ENCODE data around the gene CDH23.

CDH23 gene

GRCh38 chr10:71480662-71481061, 83.9 kb downstream of the CDH23 start:
- no peak for DNase-seq (ENCODE audit: extremely low read depth in 1 of 2, low read depth in 1 of 2)

- DNase-seq (ENCODE audit: extremely low read depth in 1 of 2, low read depth in 1 of 2): no peak
Measured at GRCh38 chr10:71481746-71482410, 85.2 kb downstream of the CDH23 start.

DNA sequence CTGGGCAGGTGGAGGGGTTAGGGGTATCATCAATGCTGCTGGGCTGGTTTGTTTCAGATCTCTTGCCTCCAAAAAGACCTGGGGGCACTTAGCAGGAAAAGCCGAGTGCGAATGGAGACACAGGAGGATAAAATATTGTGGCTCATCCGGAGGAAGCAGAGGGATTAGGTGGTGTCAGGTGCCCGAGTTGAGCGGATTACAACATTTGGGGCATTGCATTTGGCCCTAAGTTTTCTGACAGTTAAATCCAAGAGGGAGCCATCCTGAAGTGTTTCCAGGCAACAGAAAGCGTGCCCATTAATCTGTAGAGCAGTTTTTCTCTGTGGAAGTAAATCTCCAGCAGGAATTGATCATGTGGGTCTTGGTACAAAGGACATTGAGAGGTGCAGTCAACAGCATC, 85.9 kb downstream of the CDH23 start:
- no peak for DNase-seq (ENCODE audit: extremely low read depth in 1 of 2, low read depth in 1 of 2)

DNA sequence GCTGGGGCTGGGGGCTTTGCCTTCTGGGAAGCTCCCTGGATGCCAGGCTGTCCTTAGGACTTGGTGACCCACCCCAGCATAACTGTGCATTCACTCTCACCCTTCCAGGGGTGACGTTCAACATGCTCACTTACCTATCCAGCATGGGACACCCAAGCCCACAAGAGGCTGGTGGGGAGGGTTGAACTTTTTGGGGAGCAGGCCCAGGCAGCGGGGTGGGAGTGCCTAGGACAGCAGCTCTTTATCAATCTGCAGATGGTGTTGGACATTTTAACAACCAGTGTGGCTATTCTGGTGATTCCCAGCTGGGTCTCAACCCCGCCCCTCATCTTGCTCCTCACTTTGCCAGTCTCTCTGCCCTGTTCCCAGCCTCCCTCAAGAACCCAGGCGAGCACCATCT, 86.4 kb downstream of the CDH23 start:
- no peak for DNase-seq (ENCODE audit: extremely low read depth in 1 of 2, low read depth in 1 of 2)

GRCh38 chr10:71483885-71484751, 87.4 kb downstream of the CDH23 start:
- DNase-seq (ENCODE audit: extremely low read depth in 1 of 2, low read depth in 1 of 2): no peak

GRCh38 chr10:71486484-71487114, 89.9 kb downstream of the CDH23 start:
- DNase-seq (ENCODE audit: extremely low read depth in 1 of 2, low read depth in 1 of 2): peak in 1 of 2 donors; percentile 23

GRCh38 chr10:71487726-71488125, 91.0 kb downstream of the CDH23 start:
- DNase-seq (ENCODE audit: extremely low read depth in 1 of 2, low read depth in 1 of 2): no peak

- DNase-seq (ENCODE audit: extremely low read depth in 1 of 2, low read depth in 1 of 2): no peak
Measured at GRCh38 chr10:71489077-71489476, 92.4 kb downstream of the CDH23 start.

- DNase-seq (ENCODE audit: extremely low read depth in 1 of 2, low read depth in 1 of 2): peak in 1 of 2 donors; percentile 10
Measured at GRCh38 chr10:71492872-71493271, 96.2 kb downstream of the CDH23 start.

- no peak for DNase-seq (ENCODE audit: extremely low read depth in 1 of 2, low read depth in 1 of 2)
Measured at GRCh38 chr10:71493741-71494140, 97.0 kb downstream of the CDH23 start.

GRCh38 chr10:71494476-71494875, 97.8 kb downstream of the CDH23 start:
- DNase-seq (ENCODE audit: extremely low read depth in 1 of 2, low read depth in 1 of 2): no peak

DNA sequence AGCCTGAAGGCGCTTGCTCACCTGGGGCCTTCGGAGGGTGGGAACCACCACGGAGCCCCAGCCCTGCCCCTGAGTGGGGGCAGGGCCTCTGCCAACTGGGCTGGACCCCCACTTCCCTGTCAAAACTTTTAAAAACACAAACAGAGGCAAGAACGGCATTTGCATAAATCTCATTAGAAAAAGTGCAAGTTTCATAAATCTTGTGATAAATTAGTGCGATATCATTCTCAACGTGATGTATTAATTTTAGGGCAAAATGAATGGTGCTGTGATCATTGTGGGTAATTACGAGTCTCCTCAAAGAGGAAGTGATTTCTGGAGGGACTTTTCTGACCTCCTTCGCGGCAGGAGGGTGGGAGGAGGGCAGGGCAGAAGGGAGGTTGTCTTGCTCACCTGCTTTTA, 98.3 kb downstream of the CDH23 start:
- no peak for DNase-seq (ENCODE audit: extremely low read depth in 1 of 2, low read depth in 1 of 2)

DNA sequence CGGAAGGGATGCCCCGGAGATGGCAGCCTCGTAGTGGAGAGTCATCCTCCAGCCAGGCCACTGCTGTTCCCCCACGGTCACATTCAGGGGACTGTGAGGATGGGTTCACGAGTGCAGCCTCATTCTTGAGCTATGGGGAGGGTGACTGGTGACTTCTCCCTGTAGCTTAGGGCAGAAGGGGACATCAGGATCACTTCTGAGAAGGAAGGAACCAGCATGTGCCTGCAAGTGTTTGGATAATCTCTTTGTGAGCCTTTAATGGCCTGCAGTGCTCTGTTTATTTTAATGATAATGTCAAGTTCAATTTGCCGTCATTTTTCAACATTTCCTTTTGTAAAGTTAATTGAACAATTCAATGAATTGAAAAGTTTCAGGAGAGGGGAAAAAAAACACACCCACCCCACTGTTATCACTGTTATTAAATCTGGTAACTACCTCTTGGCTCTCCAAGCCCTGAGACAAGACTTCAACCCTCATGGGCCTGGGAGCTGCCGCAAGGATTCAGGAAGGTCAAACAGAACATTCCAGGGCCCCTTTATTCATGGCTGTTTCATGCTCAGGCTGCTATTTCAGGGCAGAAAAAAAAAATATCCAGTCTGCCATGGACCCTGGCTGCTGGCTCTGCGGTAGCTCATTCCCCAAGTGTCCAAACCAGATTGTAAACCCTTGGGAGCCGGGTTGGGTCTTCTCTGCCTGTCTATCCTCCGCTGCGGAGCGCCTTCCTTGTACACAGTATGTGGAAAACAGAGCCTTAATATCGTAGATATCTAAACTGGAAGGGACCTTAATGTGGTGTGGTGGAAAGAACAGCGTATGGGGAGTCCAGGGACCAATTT, 100.4 kb downstream of the CDH23 start:
- no peak for DNase-seq (ENCODE audit: extremely low read depth in 1 of 2, low read depth in 1 of 2)

GRCh38 chr10:71497763-71498326, 101.1 kb downstream of the CDH23 start:
- no peak for DNase-seq (ENCODE audit: extremely low read depth in 1 of 2, low read depth in 1 of 2)

- DNase-seq (ENCODE audit: extremely low read depth in 1 of 2, low read depth in 1 of 2): no peak
Measured at GRCh38 chr10:71501402-71501801, 104.7 kb downstream of the CDH23 start.

GRCh38 chr10:71502190-71502589, 105.5 kb downstream of the CDH23 start:
- no peak for DNase-seq (ENCODE audit: extremely low read depth in 1 of 2, low read depth in 1 of 2)

GRCh38 chr10:71502851-71503250, 106.1 kb downstream of the CDH23 start:
- no peak for DNase-seq (ENCODE audit: extremely low read depth in 1 of 2, low read depth in 1 of 2)

GRCh38 chr10:71504168-71504567, 107.4 kb downstream of the CDH23 start:
- DNase-seq (ENCODE audit: extremely low read depth in 1 of 2, low read depth in 1 of 2): no peak

- no peak for DNase-seq (ENCODE audit: extremely low read depth in 1 of 2, low read depth in 1 of 2)
Measured at GRCh38 chr10:71504570-71504969, 107.8 kb downstream of the CDH23 start.

GRCh38 chr10:71505862-71506261, 109.1 kb downstream of the CDH23 start:
- DNase-seq (ENCODE audit: extremely low read depth in 1 of 2, low read depth in 1 of 2): no peak

GRCh38 chr10:71509444-71509843, 112.7 kb downstream of the CDH23 start:
- DNase-seq (ENCODE audit: extremely low read depth in 1 of 2, low read depth in 1 of 2): no peak
